Aorta (tissue), 5 donors: ENCODE measurements around the gene GALK1. TPM values are rescaled to one million over a fixed set of nuclear protein-coding genes. Genes with fewer than 3 reads are reported as not detected.
"Not testable (repeated sequence)": the region's sequence is repeated elsewhere in the genome, so short reads cannot be mapped to it uniquely, and the experiment has no call there.

ENCODE experiments used
- ATAC-seq: fragments of 200-7000 bp; cut with Tn5 transposase; one replicate; pipeline ENCODE4 v1.9.1; 2022; ENCODE audit warnings: moderate library complexity; ENCODE audit not compliant: low FRiP score
- DNase-seq, 2 donors: peaks; one replicate each; pipeline ENCODE4 v3.0.0-alpha.2; 2020
- H3K27ac ChIP-seq, 2 donors: one replicate each; pipeline ENCODE4 v1.5.1; 2013; ENCODE audit warnings: low read length in 2 of 2, mild to moderate bottlenecking in 2 of 2, moderate library complexity in 2 of 2, control low read depth in 1 of 2, inconsistent platforms in 1 of 2, low read depth in 1 of 2
- H3K27me3 ChIP-seq, 2 donors: one replicate each; pipeline ENCODE4 v1.6.1; 2013; ENCODE audit warnings: control low read depth in 1 of 2, low read length in 1 of 2, mild to moderate bottlenecking in 1 of 2, moderate library complexity in 1 of 2; ENCODE audit not compliant: insufficient read depth in 2 of 2, control insufficient read depth in 1 of 2
- H3K36me3 ChIP-seq, 2 donors: one replicate each; pipeline ENCODE4 v1.6.1; 2013; ENCODE audit warnings: control low read depth in 1 of 2, low read length in 1 of 2, mild to moderate bottlenecking in 1 of 2; ENCODE audit not compliant: insufficient read depth in 2 of 2, control insufficient read depth in 1 of 2
- H3K4me1 ChIP-seq, 2 donors: one replicate each; pipeline ENCODE4 v1.6.1; 2013; ENCODE audit warnings: low read length in 2 of 2, control low read depth in 1 of 2, mild to moderate bottlenecking in 1 of 2, moderate library complexity in 1 of 2; ENCODE audit not compliant: insufficient read depth in 2 of 2, control insufficient read depth in 1 of 2
- H3K4me3 ChIP-seq, 2 donors: one replicate each; pipeline ENCODE4 v1.5.1; 2013; ENCODE audit warnings: low read length in 2 of 2, control low read depth in 1 of 2, mild to moderate bottlenecking in 1 of 2
- H3K9me3 ChIP-seq: one replicate; pipeline ENCODE4 v1.6.1; 2013; ENCODE audit warnings: mild to moderate bottlenecking, low read length; ENCODE audit not compliant: control insufficient read depth
- WGBS, 2 donors: extraction: QIAGEN DNeasy Blood & Tissue Kit; methylation state at CpG; one replicate each; pipeline ENCODE4 v1.1.7; 2013; 5-methylcytosine and 5-hydroxymethylcytosine counted together
- intact Hi-C, 2 donors: fragments of 100-400 bp; cut with DNase I; formaldehyde crosslinking; loops; one replicate each; pipeline versions ENCODE4 v1.14.2 to v1.15.0; 2022
- long read RNA-seq, 2 donors: library from polyadenylated mRNA; unstranded; transcript quantifications; one replicate each; pipeline ENCODE4 v2.0.0, GENCODE V29; 2020 to 2021
- polyA plus RNA-seq, 2 donors: library from polyadenylated mRNA; stranded (reverse); fragments of 200-250 nt; gene quantifications; one replicate each; pipeline ENCODE4 v1.2.3, GENCODE V29; 2013
- total RNA-seq, 2 donors: library from RNA; stranded (reverse); fragmentation: NEBNext Ultra II Directional; extraction: Animal tissue kit (Norgen Biotek cat#: 25700); gene quantifications; one replicate each; pipeline ENCODE4 v1.2.1, GENCODE V29; 2021
- donor health status: healthy with polysubstance abuse.
- donor health status: Bipolar disorder and iron deficiency.
- donor health status: DM: no; HTN: no; CAD: no.
- donor health status: DM: no; HTN: no; CAD: no.
- donor health status: DM: yes; HTN: yes; CAD: no.

GALK1 gene
- total RNA-seq: 10 to 100 TPM; 16.8 to 27.1 TPM
- polyA plus RNA-seq: 10 to 100 TPM; 16.9 to 44.8 TPM
- long read RNA-seq, donor 1, transcript GALK1-205 (8 exons, 1,866 nt): major isoform, 68 of 91 reads
- long read RNA-seq, donor 1, partial matches to known transcripts: 6 of 91 reads
- long read RNA-seq, donor 1, other reads (novel, unspliced or antisense): 15 of 91 reads
- long read RNA-seq, donor 2, transcript GALK1-205 (8 exons, 1,866 nt): major isoform, 23 of 28 reads
- long read RNA-seq, donor 2, partial matches to known transcripts: 2 of 28 reads
- long read RNA-seq, donor 2, other reads (novel, unspliced or antisense): 3 of 28 reads

GRCh38 chr17:75764711-75765421, at the start of gene GALK1:
TSS of gene GALK1 (minus strand) at chr17:75765192. CDS start at chr17:75765136, 56 bp downstream.
- intact Hi-C loops: no loop called here
- 0 to 1% methylated on average over 55 to 71 of the region's 71 CpGs for WGBS, 2 donors
- peaks cover 0 to 2% of the 10 kb centered on the region in 2 donors for H3K4me1 ChIP-seq
- no peaks in the 10 kb centered on the region for H3K9me3 ChIP-seq
- peak within 1 kb of the TSS in 1 of 2 donors; percentile 73 for H3K27ac ChIP-seq
- H3K4me3 ChIP-seq: peak within 1 kb of the TSS; percentile 50 to 52
- no peaks in the 10 kb centered on the region for H3K27me3 ChIP-seq
- DNase-seq (peak; percentile 85 to 94), ATAC-seq (peak; percentile 91)
- H3K36me3 ChIP-seq: no peaks in the 10 kb centered on the region

- intact Hi-C loops: no loop called here
- Histone ChIP-seq H3K4me3 (no peak overlapping the region), H3K36me3 (no peaks in the 10 kb centered on the region), H3K9me3 (no peaks in the 10 kb centered on the region), H3K27me3 (no peaks in the 10 kb centered on the region), H3K4me1 (no peaks in the 10 kb centered on the region), H3K27ac (no peak overlapping the region)
- DNase-seq: peak in 1 of 2 donors; percentile 41
- ATAC-seq: no peak
- 85 to 95% methylated on average over 6 of the region's 6 CpGs for WGBS, 2 donors
These were observed 49.0 kb upstream of the GALK1 start for GRCh38 chr17:75814021-75814395.

GRCh38 chr17:75813081-75814020, 48.4 kb upstream of the GALK1 start:
- H3K27me3 ChIP-seq: no peaks in the 10 kb centered on the region
- ATAC-seq (no peak), DNase-seq (peak; percentile 44 to 63)
- H3K9me3 ChIP-seq: no peaks in the 10 kb centered on the region
- H3K4me3 ChIP-seq: no peak overlapping the region
- H3K4me1 ChIP-seq: no peaks in the 10 kb centered on the region
- intact Hi-C loops: no loop called here
- WGBS, 2 donors: 90 to 93% methylated on average over 24 of the region's 24 CpGs
- H3K36me3 ChIP-seq: no peaks in the 10 kb centered on the region
- H3K27ac ChIP-seq: no peak overlapping the region

GRCh38 chr17:75812096-75813013, 47.4 kb upstream of the GALK1 start:
- ATAC-seq: no peak
- no peaks in the 10 kb centered on the region for H3K27me3 ChIP-seq
- no peaks in the 10 kb centered on the region for H3K4me1 ChIP-seq
- no peak overlapping the region for H3K4me3 ChIP-seq
- WGBS, 2 donors: 92 to 95% methylated on average over 27 of the region's 27 CpGs
- no peak overlapping the region for H3K27ac ChIP-seq
- intact Hi-C loops: no loop called here
- peak; percentile 42 to 57 for DNase-seq
- no peaks in the 10 kb centered on the region for H3K9me3 ChIP-seq
- no peaks in the 10 kb centered on the region for H3K36me3 ChIP-seq

- Histone ChIP-seq H3K36me3 (no peaks in the 10 kb centered on the region), H3K4me3 (no peak overlapping the region), H3K27me3 (no peaks in the 10 kb centered on the region), H3K9me3 (no peaks in the 10 kb centered on the region), H3K4me1 (no peaks in the 10 kb centered on the region), H3K27ac (no peak overlapping the region)
- DNase-seq (peak; percentile 23 to 28), ATAC-seq (no peak)
- intact Hi-C loops: no loop called here
- WGBS, 2 donors: 91 to 93% methylated on average over 7 of the region's 7 CpGs
These were observed 46.2 kb upstream of the GALK1 start for GRCh38 chr17:75811174-75811573.

GRCh38 chr17:75810756-75811155, 45.8 kb upstream of the GALK1 start:
- ATAC-seq, H3K9me3 ChIP-seq, intact Hi-C loops, H3K27me3 ChIP-seq, H3K27ac ChIP-seq, H3K4me3 ChIP-seq, H3K36me3 ChIP-seq, H3K4me1 ChIP-seq: not testable (repeated sequence)
- peak; percentile 24 to 46 for DNase-seq
- 92 to 93% methylated on average over 11 of the region's 11 CpGs for WGBS, 2 donors

- Histone ChIP-seq H3K27ac (no peak overlapping the region), H3K9me3 (no peaks in the 10 kb centered on the region), H3K36me3 (no peaks in the 10 kb centered on the region), H3K27me3 (no peaks in the 10 kb centered on the region), H3K4me3 (no peak overlapping the region), H3K4me1 (no peaks in the 10 kb centered on the region)
- DNase-seq (peak; percentile 22 to 37), ATAC-seq (no peak)
- intact Hi-C loops: no loop called here
- 91 to 93% methylated on average over 5 of the region's 5 CpGs for WGBS, 2 donors
These were observed 45.2 kb upstream of the GALK1 start for GRCh38 chr17:75810216-75810615.

GRCh38 chr17:75809631-75810111, 44.7 kb upstream of the GALK1 start:
- intact Hi-C loops: no loop called here
- ATAC-seq: peak; percentile 20
- peak; percentile 24 to 74 for DNase-seq
- WGBS, 2 donors: 88 to 89% methylated on average over 24 of the region's 24 CpGs
- Histone ChIP-seq H3K27ac (no peak overlapping the region), H3K36me3 (no peaks in the 10 kb centered on the region), H3K4me1 (no peaks in the 10 kb centered on the region), H3K27me3 (no peaks in the 10 kb centered on the region), H3K9me3 (no peaks in the 10 kb centered on the region), H3K4me3 (no peak overlapping the region)
